ENCODE measurements around the gene IGSF9.

The IGSF9 gene

DNA sequence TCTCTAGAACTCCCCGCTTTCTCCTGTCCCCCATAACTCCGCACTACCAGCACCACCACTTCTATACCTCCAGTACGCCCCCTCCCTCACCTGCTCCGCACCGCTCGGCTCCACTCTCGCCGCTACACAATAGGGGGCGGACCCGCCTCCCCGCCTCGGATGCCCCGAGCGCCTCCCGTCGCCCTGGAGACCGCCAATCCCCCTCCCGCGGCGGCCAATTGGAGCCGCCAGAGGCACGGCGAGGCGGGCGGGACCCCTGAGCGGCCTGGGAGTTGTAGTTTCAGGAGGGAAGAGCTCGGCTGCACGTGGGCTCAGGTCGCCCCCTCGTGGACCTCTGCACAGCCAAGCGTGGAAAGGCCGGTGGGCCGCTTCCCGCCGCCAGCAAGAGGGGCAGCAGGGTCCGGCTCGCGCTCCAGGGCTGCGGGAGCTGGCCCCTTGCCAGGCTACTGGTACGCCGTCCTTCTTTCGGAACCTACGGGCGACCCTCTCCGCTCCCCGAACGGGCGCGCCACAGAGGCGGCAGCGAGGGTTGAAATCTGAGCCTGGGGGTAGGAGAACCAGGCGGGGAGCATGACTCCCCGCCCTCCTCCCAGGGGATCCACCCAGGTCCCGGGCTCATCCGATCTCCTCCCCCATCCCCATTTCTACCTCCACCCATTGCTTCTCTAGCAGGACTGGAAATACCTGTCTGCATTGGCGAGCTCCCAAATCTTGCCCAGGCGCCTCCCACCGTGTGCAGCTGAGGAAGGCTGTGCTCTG, at the start of gene IGSF9:
IGSF9 (minus strand) TSS at position 131 of the 759 bp plus-strand sequence. CDS start 2,159 bp downstream, outside the sequence.
- peak; percentile 85 to 95 for DNase-seq

DNA sequence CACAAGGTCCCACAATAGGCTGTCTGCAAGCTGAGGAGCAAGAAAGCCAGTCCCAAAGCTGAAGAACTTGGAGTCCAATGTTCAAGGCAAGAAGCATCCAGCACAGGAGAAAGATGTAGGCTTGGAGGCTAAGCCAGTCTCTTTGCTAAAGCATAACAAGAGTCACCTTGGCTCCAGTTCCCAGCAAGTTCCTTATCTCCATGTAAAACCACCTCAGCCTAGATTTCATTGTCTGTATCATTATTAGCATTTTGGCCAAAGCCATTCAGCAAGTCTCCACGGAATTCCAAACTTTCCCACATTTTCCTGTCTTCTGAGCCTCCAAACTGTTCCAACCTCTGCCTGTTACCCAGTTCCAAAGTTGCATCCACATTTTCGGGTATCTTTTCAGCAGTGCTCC, 49.5 kb upstream of the IGSF9 start:
- no peak for DNase-seq

DNA sequence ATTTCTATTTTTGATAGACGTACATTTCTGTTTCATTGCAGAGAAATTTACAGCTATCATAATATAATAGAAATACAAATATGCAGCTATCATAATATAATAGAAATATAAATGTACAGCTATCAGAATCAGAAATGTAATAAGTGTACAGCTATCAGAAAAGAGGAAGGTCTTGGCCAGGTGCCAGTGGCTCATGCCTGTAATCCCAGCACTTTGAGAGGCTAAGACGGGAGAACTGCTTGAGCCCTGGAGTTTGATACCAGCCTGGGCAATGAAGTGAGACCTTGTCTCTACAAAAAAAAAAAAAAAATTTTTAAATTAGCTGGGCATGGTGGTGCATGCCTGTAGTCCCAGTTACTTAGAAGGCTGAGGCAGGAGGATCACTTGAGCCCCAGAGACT, 48.5 kb upstream of the IGSF9 start:
- DNase-seq, result no peak

- no peak for DNase-seq
Measured at GRCh38 chr1:159992161-159992560, 46.7 kb upstream of the IGSF9 start.

- DNase-seq, result no peak
Measured at GRCh38 chr1:159991513-159991912, 46.1 kb upstream of the IGSF9 start.

DNA sequence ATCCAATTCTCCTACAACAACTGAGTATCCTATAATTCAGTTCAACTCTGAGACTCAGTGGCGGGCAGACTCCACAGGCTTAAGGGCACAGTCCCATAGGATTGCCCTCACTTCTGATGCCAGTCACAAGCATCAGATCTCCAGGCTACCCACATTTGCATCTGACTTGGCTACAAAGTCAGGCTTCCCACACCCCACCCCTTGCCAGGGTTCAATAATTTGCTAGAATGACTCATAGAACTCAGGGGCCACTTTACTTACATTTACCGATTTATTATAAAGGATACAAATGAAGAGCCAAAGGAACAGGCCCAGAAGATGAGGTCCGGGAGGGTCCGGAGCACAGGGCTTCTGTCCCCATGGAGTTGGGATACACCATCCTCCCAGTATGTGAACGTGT, 44.6 kb upstream of the IGSF9 start:
- no peak for DNase-seq

- no peak for DNase-seq
Measured at GRCh38 chr1:159989581-159989980, 44.2 kb upstream of the IGSF9 start.

DNA sequence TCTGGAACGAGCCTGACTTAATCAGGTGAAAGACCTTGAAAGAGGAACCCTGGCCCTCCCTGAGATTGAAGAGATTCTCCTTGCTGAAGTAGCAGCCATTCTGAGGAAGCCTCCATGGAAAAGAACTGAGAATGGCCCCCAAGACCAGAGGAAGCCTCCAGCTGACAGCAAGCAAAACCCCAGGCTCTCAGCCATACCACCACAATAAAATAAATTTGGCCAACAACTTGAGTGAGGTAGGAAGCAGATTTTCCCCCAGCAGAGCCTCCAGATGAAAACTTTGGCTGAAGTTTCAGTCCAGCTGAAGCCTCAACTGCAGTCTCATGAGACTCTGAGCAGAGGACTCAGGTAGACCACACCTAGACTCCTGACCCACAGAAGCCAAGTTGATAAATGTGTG, 42.6 kb upstream of the IGSF9 start:
- DNase-seq, result no peak

DNA sequence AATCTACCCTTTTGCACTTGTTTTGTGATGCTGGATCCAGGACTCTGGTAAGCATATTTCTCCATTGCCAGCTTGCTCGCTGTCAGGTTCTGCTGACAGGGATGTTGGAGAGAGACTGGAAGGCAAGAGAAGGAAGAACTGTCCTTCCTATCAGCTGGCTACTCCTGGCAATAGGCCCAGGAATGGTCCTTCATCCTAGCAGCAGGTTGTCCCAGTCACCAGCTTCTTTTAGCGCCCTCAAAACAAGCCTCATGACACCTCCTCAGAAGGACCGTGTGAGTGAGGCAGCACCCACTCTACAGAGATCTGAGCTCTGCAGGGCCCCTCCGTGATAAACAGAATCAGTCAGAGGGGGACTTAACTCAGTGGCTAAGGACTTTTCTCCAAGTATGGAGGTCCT, 41.8 kb upstream of the IGSF9 start:
- no peak for DNase-seq

DNA sequence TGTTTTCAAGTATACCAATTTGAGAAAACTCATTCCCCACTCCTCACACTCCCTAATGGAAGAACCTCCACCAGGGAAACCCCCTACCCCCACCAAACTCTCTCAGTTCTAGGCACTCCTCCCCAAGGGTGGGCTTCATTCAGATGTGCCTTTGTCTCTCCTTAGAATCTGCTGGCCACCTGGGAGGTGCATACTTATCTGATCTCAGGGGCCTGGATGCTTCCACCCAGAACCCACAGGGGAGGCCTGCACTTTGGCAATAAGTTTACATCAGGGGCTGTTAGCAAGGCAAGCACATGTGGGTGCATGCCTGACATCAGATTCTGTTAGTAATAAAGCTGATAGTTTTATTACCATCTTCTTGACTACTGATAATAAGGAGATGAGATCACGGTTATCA, 41.1 kb upstream of the IGSF9 start:
- no peak for DNase-seq

- DNase-seq, result no peak
Measured at GRCh38 chr1:159986093-159986492, 40.7 kb upstream of the IGSF9 start.

DNA sequence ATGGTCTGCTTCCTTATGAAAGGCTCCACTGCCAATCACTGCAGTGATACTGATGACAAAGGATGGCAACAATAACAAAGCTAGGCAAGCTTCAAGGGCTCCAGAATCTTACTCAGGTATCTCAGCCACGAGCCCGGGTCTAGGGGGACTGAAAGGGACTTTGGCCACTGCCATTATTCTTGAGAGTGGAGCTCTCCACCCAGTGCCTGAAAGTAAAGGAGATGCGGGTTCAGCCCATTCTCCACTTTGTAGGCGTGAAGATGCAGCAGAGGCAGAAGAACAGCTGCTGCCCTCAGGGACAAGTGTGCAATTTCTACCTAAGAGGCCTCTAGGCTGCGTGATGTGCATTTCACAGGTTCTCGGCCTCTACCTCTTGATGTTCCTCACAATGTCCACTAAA, 40.1 kb upstream of the IGSF9 start:
- no peak for DNase-seq

DNA sequence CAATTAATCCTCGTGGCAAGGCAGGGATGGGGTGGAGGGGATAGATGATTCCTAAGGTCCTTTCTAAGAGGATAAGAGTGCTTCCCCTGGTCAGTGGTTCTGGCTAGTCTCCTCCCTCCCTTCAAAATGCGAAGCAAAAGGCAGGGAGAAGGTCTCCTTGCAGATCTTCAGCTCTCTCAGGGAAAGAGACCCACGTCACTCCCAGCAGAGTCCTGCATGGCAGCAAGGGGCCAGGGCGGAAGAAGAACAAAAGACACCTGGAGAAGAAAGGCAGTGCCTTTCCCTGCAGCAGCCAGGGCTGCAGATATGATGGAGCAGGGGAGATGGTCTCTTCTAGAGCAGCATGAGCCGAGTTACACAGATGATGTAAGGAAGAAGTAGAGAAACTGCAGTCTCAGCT, 38.3 kb upstream of the IGSF9 start:
- DNase-seq, result no peak

GRCh38 chr1:159982280-159982679, 36.9 kb upstream of the IGSF9 start:
- DNase-seq, result no peak

GRCh38 chr1:159981351-159982055, 36.1 kb upstream of the IGSF9 start:
- no peak for DNase-seq

- DNase-seq, result no peak
Measured at GRCh38 chr1:159980786-159981185, 35.4 kb upstream of the IGSF9 start.

DNA sequence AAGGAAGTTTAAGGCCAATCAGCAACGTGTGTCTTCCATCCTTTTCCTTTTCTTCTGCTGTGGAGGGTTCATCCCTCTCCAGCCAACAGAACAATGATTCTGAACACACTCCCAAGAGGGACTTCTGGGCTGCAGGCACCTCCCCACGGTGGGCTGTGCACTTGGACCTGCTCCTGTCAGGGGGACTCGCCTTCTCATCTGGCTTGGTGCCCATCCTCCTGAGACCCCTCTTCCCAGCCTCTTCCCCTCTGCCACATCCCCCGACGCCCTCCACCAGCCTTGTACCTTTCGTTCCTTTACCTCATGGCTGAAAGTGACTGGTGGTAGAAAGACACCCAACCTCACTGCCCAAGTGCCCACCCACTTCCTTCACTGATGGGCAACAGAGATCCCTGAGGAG, 34.7 kb upstream of the IGSF9 start:
- DNase-seq, result no peak

GRCh38 chr1:159979257-159979656, 33.8 kb upstream of the IGSF9 start:
- DNase-seq, result no peak

DNA sequence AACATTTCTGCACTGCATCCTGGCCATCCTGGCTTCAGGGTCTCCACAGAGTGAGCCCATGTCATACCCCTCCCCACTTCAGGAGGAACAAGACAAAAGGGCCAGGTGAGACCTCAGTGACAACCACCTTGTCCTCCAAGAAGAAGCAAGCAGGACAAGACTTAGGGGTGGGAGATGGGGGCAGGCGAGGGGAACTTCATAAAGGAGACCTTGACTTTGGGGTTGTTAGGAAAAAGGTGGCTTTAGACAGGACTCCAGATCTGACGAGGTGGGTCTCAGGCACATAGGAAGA, 32.6 kb upstream of the IGSF9 start:
- no peak for DNase-seq

DNA sequence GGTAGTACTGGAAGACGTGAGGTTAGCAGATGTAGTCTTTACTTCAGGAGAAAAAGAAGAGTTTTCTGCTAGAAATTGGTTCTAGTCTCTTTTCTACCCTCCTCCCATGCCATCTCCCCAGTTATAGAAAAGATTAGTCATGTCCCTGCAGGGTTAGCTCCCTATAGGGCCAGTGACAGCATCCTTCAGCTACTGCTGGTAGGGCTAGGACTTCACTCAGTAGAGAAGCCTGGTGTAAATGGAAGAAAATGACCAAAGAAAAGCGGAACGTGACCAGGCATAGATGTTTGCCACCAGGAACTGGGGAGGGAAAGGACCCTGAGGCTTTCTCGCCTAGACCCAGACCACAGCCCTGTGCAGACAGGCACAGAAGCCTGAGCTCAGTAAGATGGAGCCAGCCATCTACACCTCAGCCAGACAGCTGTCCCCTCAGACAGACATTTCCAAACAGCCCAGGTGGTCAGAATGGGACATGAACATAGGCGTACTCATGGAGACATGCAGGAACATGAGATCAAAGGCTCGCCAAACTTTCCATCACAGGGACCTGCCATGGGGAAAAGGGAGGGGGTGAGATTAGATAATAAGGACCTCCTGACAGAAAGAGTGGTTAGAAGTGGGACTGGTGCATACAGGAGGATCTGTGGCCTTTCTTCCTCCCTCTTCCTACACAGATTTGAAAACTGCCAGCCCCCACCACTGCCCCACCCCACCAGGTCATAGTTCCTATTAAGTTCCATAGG, 32.1 kb upstream of the IGSF9 start:
- no peak for DNase-seq

DNA sequence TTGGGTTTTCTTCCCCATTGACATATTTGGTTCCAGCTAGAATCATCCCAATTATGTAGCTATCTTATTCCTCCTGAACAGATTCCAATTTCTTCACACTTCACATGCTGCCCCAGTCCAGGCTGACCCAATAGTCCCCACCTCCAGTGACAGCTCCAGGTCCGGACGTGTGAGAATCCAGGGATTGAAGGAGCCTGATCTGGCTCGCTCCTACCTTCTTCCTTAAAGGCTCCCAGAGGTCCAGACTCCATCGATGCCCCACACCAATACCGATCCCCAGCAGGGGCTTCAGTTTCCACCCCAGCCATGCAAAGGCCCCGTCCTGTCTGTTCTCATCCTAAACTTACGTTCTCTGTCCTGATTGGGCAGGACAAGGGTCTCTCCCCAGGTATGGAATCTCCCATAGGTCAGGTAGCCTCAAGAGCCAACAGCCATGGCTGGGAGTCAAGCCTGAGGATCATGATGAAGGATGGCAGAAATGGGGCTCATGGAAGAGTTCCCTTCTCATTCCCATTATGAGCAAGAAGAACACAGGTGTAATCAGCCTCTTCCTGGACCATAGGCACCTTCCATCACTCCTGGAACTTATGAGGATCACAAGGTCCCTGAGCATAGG, 29.0 kb upstream of the IGSF9 start:
- no peak for DNase-seq

DNA sequence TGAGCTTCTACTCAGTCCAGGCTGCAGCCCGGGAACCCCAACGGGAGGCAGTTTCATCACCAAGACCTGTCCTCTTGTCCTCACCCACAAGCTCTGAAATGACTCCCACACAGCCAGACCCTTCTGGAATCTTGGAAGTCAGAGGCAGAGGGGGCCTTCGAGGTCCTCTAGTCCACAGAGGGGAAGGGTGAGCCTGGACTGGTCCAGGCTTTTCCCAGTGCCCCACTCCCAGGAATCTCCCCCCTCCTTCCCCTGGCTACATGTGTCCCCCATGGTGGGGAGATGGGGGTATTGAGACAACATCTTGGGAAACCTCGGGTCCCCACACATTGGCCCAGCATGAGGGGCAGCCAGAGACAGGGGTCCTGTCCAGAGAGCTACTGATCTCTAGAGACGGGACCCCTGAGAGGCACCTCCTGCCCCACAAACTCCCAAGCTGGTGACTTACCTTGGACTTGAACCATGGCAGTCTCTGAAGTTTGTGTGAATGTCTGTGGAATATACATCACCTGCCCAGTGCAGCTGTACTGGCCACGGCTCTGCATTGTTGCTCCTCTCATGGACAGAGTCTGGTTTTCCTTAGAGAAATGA, 28.0 kb upstream of the IGSF9 start:
- no peak for DNase-seq
